ENCODE measurements around the gene AUTS2.

The AUTS2 gene

DNA sequence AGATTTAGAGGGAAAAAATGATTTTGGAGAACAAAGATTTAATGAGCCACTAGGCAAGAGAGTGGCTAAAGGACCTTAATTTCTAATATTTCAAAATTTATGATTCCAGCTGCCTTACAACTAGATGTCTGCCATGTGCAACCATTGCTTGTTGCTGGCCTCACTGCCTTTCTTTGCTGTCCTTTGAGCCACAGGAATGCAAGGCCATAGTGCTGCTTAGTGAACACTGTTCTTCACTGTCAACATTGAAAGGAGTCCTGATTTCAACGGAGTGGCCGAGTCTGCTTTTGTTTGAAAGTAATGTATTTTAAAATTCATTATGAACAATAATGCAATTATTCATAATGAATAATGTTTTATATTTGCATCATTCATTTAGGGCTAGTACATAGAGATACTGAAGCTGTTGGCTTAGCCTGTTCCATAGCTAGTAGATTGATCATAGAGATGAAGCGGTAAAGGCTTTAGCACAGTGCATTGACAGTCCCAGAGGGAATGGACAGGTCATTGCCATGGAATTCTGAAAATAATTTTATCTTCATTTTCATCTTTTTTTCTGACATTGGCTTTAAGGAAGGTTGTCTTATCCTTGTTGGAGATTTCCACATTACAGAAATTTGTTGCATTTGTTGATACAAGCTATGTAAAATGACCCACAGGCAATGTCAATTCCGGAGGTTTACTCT, 544.1 kb downstream of the AUTS2 start:
- DNase-seq = no peak

DNA sequence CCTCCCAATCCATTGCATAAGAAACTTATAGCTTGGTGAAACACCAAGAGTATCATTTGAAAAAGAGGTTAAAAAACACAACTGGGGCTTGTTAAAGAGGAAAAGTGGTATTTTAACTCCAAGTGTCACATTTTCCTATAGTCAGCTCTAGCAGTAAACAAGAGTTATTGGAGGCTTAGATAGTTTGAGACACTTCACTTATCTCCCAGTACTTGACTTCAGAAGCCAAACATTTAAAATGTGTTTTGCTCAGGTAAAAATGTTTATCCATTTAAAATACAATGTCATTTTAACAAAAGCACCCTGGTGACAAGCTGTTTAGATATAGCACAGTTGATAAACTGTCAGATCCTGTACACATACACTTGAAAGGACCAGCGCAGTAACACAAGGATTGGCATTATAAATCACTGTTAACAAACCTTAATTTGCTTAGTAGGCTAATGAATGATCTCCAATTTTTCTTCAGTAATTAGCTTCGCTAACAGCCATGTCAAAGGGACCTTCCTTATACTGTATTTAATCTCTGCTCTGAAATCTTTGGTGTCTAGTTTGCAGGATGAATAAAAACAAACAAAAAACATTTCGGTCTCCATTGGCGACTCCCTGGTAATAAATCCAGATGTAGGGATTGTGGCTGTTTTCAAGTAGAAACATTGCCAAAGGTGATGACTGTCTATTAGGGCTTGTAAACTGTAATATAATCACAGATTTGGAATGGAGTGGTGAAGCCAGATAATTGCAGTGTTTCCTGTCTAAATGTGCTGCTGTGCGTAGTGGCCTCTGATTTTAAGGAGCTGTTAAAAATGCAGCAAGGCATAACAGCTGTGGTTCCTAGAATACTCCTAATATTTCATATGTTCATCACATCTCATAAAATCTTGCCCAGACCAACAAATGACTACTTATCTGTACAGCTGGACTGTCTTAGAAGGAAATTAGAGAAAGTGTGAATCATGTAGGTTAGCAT, 545.1 kb downstream of the AUTS2 start:
- no peak for DNase-seq

- DNase-seq = no peak
Observed at GRCh38 chr7:70148997-70149396, 550.7 kb downstream of the AUTS2 start.

- no peak for DNase-seq
Observed at GRCh38 chr7:70152313-70152712, 554.0 kb downstream of the AUTS2 start.

DNA sequence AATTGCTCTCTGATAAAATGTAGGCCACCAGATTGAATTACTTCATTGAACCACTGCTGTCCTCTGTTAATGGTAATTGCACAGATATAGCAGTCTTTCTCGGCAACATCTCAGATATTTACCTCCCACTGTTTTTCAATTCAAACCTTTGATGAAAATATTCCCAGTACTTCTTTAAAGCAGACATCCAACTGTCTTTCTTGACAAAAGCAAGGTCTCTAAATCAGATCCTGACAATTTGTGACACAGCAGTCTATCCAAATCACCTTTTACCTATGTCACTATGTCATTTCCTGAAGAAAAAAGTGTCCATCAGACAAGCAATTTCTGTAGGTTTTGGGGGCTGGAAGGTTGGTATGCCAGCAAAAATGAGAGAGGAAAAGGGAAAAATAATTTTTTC, 555.7 kb downstream of the AUTS2 start:
- no peak for DNase-seq

DNA sequence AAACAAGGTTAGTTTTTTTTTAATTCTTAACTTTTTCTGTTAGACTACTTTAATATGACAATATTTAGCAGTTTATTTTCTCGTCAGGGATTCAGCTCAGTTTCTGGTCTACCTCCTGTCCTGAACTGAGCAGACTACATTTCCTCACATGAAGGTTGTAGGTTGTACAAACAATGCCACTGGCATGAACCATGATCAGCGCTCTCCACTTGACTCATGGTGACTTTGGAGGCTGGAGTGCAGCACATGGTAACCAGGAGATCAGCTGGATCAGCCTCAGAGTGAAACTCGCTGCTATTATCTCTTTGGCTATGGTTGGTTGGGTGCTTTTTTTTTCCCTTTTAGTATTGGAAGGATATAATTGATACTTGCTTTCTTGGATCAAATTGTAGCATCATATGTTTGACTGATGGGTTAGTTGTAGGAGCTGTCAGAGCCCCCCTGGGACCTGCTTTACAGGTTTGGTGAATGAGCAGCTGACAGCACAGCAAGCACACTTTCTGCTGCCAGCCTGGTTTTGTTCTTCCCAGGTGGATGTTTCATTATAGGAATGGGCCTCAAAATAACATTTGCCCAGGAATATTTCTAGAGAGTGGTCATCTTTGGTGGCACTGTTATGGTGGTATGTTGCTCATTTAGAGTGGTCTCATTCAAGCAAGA, 556.4 kb downstream of the AUTS2 start:
- no peak for DNase-seq

GRCh38 chr7:70156057-70156456, 557.8 kb downstream of the AUTS2 start:
- no peak for DNase-seq

DNA sequence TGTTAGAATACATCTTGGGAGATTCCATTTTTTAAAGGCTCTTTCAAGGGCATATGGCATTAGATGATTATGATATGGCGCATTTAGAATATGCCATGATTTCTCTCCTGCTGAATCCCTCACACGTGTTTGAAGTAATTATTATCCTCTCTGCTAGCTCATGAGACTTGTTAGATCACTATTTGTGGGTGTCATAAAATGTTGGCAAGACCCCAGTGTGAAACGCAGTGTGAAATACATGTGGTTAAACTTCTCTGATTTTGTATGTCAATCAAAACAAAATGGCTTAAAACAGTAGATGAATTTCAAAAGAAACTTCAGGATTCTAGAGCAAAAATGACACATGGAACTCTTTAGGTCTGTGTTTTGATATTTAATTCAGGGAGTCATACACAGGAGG, 560.8 kb downstream of the AUTS2 start:
- no peak for DNase-seq

DNA sequence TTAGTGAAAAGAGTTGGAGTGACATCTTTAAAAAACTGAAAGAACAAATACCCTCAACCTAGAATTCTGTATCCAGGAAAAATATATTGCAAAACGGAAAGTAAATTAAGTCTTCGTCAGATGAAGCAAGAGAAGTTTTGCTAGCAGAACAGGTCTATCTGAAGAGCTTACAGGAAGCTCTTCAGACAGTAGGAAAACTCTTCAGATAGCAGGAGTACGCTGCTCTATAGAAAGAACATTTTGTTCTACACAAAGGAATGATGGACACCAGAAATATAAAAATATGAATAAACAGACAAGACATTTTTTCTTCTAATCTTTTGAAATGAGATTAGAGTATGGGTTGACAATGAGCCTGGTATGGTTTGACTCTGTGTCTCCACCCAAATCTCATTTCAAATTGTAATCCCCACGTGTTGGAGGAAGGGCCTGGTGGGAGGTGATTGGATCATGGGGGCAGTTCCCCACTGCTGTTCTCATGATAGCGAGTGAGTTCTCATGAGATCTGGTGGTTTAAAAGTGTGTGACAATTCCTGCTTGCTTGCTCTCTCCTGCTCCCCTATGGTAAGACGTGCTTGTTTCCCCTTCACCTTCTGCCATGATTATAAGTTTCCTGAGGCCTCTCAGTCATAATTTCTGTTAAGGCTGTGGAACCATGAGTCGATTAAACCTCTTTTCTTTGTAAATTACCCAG, 567.3 kb downstream of the AUTS2 start:
- no peak for DNase-seq

GRCh38 chr7:70171369-70171920, 573.2 kb downstream of the AUTS2 start:
- DNase-seq = no peak

GRCh38 chr7:70177166-70177565, 578.9 kb downstream of the AUTS2 start:
- DNase-seq = no peak

GRCh38 chr7:70178211-70178610, 579.9 kb downstream of the AUTS2 start:
- DNase-seq = no peak

DNA sequence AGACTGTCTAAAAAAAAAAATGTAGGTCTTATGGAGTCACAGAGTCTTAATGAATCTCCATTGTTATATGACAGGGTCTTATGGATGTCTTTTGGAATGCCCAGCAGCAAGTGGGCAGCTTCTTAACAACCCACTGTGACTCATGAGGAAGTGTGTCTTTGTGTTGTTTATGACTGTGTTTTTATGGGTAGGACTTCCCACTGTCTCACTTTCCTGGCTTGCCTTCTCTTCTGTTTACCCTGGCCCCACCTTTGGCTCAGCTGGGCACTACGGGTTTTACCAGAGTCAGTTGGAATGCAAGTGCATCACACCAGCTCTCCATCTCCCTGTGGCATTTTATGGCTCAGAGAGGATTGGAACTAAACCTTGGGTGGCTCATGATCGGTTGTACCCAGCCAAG, 580.5 kb downstream of the AUTS2 start:
- no peak for DNase-seq

GRCh38 chr7:70182521-70182920, 584.2 kb downstream of the AUTS2 start:
- DNase-seq = no peak

GRCh38 chr7:70183278-70183677, 585.0 kb downstream of the AUTS2 start:
- no peak for DNase-seq

DNA sequence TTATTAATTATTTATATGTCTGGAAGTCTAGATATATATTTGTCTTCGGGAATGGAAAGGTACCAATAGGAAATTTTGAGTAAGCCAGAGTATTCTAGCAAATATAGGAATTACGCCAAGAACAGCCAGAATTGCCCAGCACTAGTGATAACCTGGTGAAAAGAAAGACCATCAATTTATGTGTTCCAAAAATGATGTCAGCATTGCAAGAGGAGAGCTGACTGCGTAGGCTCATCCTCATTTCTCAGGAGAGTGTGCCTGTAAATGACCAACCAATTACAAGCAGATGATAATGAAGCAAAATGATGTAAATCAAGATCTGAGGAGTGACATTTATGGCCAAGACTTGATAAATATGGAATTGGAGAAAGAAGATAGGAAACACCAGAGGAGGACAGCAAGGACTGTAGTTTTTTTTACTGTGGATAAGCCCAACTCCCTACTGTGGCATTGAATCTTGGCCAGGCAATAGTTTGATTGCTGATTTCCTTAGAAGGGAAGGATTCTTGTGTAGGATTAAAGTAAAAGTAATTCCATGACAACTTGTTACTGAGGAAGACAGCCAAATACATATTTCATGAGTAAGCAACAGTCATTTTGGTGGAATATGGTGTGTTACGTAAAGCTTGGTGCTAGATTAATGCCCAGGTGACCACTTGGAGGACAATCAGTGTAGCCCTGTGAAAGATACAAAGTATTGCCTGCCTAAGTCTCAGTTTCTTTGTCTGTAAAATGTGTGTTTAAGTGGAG, 590.8 kb downstream of the AUTS2 start:
- no peak for DNase-seq

- no peak for DNase-seq
Observed at GRCh38 chr7:70189776-70190175, 591.5 kb downstream of the AUTS2 start.

GRCh38 chr7:70190281-70190680, 592.0 kb downstream of the AUTS2 start:
- DNase-seq = no peak

DNA sequence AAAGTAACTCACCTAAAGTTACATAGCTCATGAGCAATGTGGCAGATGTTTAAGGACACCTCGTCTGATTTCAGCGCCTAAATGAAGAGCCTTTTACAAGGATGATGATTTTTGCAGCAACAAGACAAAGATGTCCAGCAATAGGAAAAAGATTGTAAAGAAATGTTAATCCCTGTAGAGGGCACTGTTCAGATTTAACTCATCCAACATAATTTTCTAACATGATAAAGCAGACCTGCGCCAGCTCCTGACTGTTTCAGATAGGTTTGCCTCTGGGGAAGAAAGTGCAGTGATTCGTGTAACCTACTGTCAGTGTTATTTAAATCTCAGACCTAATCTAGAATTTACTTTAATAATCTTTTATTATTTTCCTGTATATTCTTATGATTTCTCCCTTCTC, 595.2 kb downstream of the AUTS2 start:
- DNase-seq = no peak

DNA sequence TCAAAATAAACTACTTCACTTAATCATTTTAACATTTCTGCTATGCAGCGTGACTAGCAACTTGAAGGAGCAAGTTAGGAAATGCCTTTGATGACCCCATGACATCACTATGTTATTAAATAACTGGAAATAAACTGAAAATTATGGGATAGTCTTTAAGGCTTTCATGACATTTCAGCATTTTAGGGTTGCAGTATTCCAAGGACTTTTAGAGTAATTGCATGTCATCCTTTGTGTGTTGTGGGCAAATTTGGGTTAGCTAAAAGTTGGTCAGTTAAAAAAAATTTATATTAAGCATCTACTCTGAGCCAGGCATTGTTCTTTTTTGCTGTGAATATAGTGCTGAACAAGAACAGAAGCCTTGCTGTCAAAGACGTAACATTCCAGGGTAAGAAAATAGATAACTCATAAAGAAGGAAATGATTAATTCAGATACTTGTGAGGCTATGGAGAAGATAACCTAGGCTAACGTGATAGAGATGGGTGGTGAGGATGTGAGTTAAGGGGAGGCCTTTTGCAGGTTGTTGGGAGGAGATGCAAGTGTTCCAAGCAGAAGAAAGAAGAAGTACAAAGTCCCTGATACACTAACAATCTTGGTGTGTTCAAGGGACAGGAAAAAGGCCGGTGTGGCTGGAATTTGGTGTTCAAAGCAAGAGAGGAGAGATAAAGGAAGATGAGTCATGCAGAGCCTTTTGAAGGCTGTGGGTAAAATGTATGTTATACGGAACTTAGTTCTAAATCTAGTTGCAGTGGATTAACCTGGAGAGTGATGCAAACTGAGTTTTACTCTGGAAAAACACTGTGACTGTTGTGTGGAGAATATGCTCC, 610.2 kb downstream of the AUTS2 start:
- no peak for DNase-seq
